ENCODE data around the gene ZNF555. TPM values are rescaled to one million over a fixed set of nuclear protein-coding genes. Genes with fewer than 3 reads are reported as not detected.

Gene ZNF555
- total and polyA plus RNA-seq, 9 of the 15 experiments (the other 6 are each of a cell fraction or from before 2014, with no cell fraction given): 2.0 to 6.7 (median 5.4) TPM

DNA sequence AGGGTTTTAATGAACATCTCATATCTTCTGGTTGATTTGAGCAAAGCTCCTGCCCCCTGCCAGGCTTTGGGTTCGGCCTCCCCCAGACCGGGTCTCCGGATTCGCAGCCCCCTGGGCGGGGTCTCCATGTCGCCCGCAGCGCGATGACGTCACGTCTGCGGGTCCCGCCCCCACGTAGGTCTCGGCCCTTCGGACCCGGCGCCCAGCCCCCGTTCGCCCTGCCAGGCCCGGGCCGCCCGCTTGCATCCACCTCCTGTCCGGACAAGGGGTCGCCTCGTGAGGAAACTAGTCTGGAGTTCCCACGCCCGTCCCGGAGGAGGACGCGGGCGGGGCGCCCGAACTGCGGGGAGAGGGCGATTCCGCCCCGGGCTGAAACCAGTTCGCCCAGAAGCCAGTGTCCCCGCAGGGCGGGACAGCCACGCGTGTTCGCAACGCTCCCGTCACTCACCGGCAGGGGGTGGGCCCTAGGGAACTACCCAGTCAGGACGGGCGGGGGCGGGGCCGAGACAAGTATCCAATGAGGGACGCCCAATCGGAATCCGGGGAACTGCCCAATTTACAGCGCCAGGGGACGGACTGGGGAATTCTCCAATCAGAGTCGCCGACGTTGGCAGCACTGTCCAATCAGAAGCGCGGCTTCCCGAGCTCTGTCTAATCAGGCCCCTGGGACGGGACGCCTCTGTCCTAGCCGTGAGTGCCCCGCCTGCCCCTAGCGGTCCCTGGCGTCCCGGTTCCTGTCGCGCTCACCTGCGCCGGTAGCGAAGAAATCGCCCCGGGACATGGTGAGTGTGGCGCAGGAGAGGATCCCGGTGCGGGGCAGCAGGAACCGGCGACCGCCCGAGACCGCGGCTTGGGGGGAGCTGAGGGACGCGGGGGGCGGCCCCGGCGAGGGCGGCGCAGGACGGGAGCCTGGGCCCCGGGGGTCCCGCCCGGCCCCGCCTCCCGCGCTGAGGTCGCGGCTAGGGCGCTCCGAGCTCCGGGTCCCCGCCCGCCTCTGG lies at the start of gene ZNF555 (continued):
- TF ChIP-seq, protein P1, sequence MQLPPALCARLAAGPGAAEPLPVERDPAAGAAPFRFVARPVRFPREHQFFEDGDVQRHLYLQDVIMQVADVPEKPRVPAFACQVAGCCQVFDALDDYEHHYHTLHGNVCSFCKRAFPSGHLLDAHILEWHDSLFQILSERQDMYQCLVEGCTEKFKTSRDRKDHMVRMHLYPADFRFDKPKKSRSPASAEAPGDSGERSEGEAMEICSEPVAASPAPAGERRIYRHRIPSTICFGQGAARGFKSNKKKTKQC (CRISPR knock-in tag; IDR thresholded peaks at IDR 0.05): peak; percentile 92
- TF ChIP-seq CBFA2T2 (conservative IDR thresholded peaks at IDR 0.05) (no peak), TEAD1 (CRISPR knock-in tag; IDR thresholded peaks at IDR 0.05) (peak in 1 of 2 experiments; percentile 53; a peak in 1 of 4 replicates), GABPB1 (CRISPR knock-in tag; IDR thresholded peaks at IDR 0.05) (peak; percentile 65; the same call in 1 of the 2 replicates), CBX3 (IDR thresholded peaks at IDR 0.05; ENCODE audit: borderline replicate concordance in 1 of 2, low read length in 2 of 2) (peak in 1 of 2 experiments; percentile 20; a peak in 1 of 3 replicates), BRF2 (IDR thresholded peaks at IDR 0.05; ENCODE audit: borderline replicate concordance, insufficient read depth, insufficient read length) (no peak), IRF2 (CRISPR knock-in tag; IDR thresholded peaks at IDR 0.05) (no peak), NONO (IDR thresholded peaks at IDR 0.05; ENCODE audit: low read depth in 2 of 2, low read length in 1 of 2) (peak in 1 of 2 experiments; percentile 71; a peak in 1 of 4 replicates), NR1H2 (CRISPR knock-in tag; IDR thresholded peaks at IDR 0.05) (no peak; the same call in 1 of the 2 replicates), ERF (CRISPR knock-in tag; IDR thresholded peaks at IDR 0.05) (no peak), ZSCAN29 (IDR thresholded peaks at IDR 0.05) (0 out of 2 replicates have a peak, but pooled peaks have one; percentile 21), KLF10 (CRISPR knock-in tag; IDR thresholded peaks at IDR 0.05) (no peak), FOXK1 (CRISPR knock-in tag; IDR thresholded peaks at IDR 0.05; ENCODE audit: borderline replicate concordance) (no peak), BCL6 (CRISPR knock-in tag; IDR thresholded peaks at IDR 0.05) (no peak), ZNF449 (CRISPR knock-in tag; IDR thresholded peaks at IDR 0.05) (no peak), BRCA1 (IDR thresholded peaks at IDR 0.05) (no peak), BRCA1 (CRISPR knock-in tag; IDR thresholded peaks at IDR 0.05) (no peak), PTTG1 (tag; IDR thresholded peaks at IDR 0.05; ENCODE audit: low read depth) (no peak), MLX (CRISPR knock-in tag; conservative IDR thresholded peaks at IDR 0.05) (no peak)
- TF ChIP-seq, protein P2, sequence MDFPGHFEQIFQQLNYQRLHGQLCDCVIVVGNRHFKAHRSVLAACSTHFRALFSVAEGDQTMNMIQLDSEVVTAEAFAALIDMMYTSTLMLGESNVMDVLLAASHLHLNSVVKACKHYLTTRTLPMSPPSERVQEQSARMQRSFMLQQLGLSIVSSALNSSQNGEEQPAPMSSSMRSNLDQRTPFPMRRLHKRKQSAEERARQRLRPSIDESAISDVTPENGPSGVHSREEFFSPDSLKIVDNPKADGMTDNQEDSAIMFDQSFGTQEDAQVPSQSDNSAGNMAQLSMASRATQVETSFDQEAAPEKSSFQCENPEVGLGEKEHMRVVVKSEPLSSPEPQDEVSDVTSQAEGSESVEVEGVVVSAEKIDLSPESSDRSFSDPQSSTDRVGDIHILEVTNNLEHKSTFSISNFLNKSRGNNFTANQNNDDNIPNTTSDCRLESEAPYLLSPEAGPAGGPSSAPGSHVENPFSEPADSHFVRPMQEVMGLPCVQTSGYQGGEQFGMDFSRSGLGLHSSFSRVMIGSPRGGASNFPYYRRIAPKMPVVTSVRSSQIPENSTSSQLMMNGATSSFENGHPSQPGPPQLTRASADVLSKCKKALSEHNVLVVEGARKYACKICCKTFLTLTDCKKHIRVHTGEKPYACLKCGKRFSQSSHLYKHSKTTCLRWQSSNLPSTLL (IDR thresholded peaks at IDR 0.05): no peak
- TF ChIP-seq, protein P3, sequence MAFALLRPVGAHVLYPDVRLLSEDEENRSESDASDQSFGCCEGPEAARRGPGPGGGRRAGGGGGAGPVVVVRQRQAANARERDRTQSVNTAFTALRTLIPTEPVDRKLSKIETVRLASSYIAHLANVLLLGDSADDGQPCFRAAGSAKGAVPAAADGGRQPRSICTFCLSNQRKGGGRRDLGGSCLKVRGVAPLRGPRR (CRISPR knock-in tag; IDR thresholded peaks at IDR 0.05): no peak

Data from K562 (cell line).